CD1c-positive myeloid dendritic cell (primary cell): Measurements from ENCODE around the gene ITGA1.

ENCODE experiments used
- DNase-seq: peaks from one replicate; pipeline ENCODE4 v3.0.0-alpha.2; 2016; ENCODE audit errors: extremely low spot score

ITGA1 gene

GRCh38 chr5:52996979-52997378 is 209.3 kb downstream of the ITGA1 start:
- no peak for DNase-seq

- DNase-seq, result no peak
Observed at GRCh38 chr5:52997424-52997823, 209.7 kb downstream of the ITGA1 start.

- no peak for DNase-seq
Observed at GRCh38 chr5:52998552-52999313, 211.0 kb downstream of the ITGA1 start.

GRCh38 chr5:52999344-52999949 is 211.7 kb downstream of the ITGA1 start:
- DNase-seq, result no peak

- no peak for DNase-seq
Observed at GRCh38 chr5:53001541-53001940, 213.8 kb downstream of the ITGA1 start.

- DNase-seq, result no peak
Observed at GRCh38 chr5:53002491-53002890, 214.8 kb downstream of the ITGA1 start.

GRCh38 chr5:53003144-53003543 is 215.4 kb downstream of the ITGA1 start:
- DNase-seq, result no peak

- DNase-seq, result no peak
Observed at GRCh38 chr5:53006911-53007890, 219.5 kb downstream of the ITGA1 start.

- DNase-seq, result peak; percentile 63
Observed at GRCh38 chr5:53008751-53009150, 221.0 kb downstream of the ITGA1 start.
